HG03060 (cell line): ENCODE results near the gene PLXNA2.

Source experiments
- ATAC-seq: cut with Tn5 transposase; IDR thresholded peaks from one replicate; pipeline ENCODE4 v1.9.1; 2021; ENCODE audit warnings: low read depth, moderate number of reproducible peaks; ENCODE audit not compliant: unreplicated experiment

PLXNA2 gene

GRCh38 chr1:208243967-208244916 is at the start of gene PLXNA2:
PLXNA2 (minus strand) TSS chr1:208244384; CDS start chr1:208217922, 26,462 bp downstream.
- ATAC-seq = no peak

- ATAC-seq = no peak
Measured at GRCh38 chr1:208292908-208293307, 48.7 kb upstream of the PLXNA2 start.

- no peak for ATAC-seq
Measured at GRCh38 chr1:208291923-208292711, 47.9 kb upstream of the PLXNA2 start.

GRCh38 chr1:208291129-208291528 is 46.9 kb upstream of the PLXNA2 start:
- no peak for ATAC-seq

- ATAC-seq = no peak
Measured at GRCh38 chr1:208289716-208290115, 45.5 kb upstream of the PLXNA2 start.

- no peak for ATAC-seq
Measured at GRCh38 chr1:208288495-208288894, 44.3 kb upstream of the PLXNA2 start.

- no peak for ATAC-seq
Measured at GRCh38 chr1:208280681-208281450, 36.7 kb upstream of the PLXNA2 start.

- no peak for ATAC-seq
Measured at GRCh38 chr1:208279826-208280588, 35.8 kb upstream of the PLXNA2 start.

- ATAC-seq = no peak
Measured at GRCh38 chr1:208278638-208279037, 34.5 kb upstream of the PLXNA2 start.

- no peak for ATAC-seq
Measured at GRCh38 chr1:208276757-208277435, 32.7 kb upstream of the PLXNA2 start.

GRCh38 chr1:208275083-208275482 is 30.9 kb upstream of the PLXNA2 start:
- no peak for ATAC-seq

GRCh38 chr1:208273386-208274017 is 29.3 kb upstream of the PLXNA2 start:
- no peak for ATAC-seq

- no peak for ATAC-seq
Measured at GRCh38 chr1:208272713-208273112, 28.5 kb upstream of the PLXNA2 start.

GRCh38 chr1:208272311-208272710 is 28.1 kb upstream of the PLXNA2 start:
- no peak for ATAC-seq

GRCh38 chr1:208271236-208271635 is 27.1 kb upstream of the PLXNA2 start:
- no peak for ATAC-seq

- no peak for ATAC-seq
Measured at GRCh38 chr1:208270651-208271141, 26.5 kb upstream of the PLXNA2 start.

GRCh38 chr1:208269338-208269666 is 25.1 kb upstream of the PLXNA2 start:
- no peak for ATAC-seq

- no peak for ATAC-seq
Measured at GRCh38 chr1:208268541-208269337, 24.6 kb upstream of the PLXNA2 start.
